Activated CD8-positive, alpha-beta T cell treated with anti-CD3 and anti-CD28 coated beads for 36 hours (primary cell): ENCODE data around the gene MUC4. TPM values are rescaled to one million over a fixed set of nuclear protein-coding genes. Genes with fewer than 3 reads are reported as not detected.

ENCODE experiments used
- ATAC-seq: fragments of 200-7000 bp; cut with Tn5 transposase; one replicate; pipeline ENCODE4 v1.10.0; 2021; ENCODE audit warnings: mild to moderate bottlenecking, moderate library complexity
- CTCF ChIA-PET: fragments of 350-600 bp; sonication (Branson Sonifier 250); formaldehyde crosslinking; loops from one replicate; lab custom pipeline; 2021; ENCODE audit warnings: antibody characterized with exemption; lab: Charles Lee
- POLR2A ChIA-PET: fragments of 350-600 bp; sonication (Branson Sonifier 250); formaldehyde crosslinking; loops from one replicate; lab custom pipeline; 2021; ENCODE audit warnings: antibody characterized with exemption; lab: Charles Lee
- DNase-seq: peaks from one replicate; pipeline ENCODE4 v3.0.0-alpha.2; 2020
- H3K27ac Mint-ChIP-seq: one replicate; pipeline ENCODE4 v1.8.0; 2021; ENCODE audit warnings: mild to moderate bottlenecking, mixed read lengths
- H3K27me3 Mint-ChIP-seq: one replicate; pipeline ENCODE4 v1.8.0; 2021; ENCODE audit warnings: mixed read lengths
- H3K36me3 Mint-ChIP-seq: one replicate; pipeline ENCODE4 v1.8.0; 2021; ENCODE audit warnings: low read depth, mixed read lengths
- H3K4me1 Mint-ChIP-seq: one replicate; pipeline ENCODE4 v1.8.0; 2021; ENCODE audit warnings: low read depth, mixed read lengths
- H3K4me3 Mint-ChIP-seq: one replicate; pipeline ENCODE4 v1.8.0; 2021; ENCODE audit warnings: mild to moderate bottlenecking, moderate library complexity, mixed read lengths
- H3K9me3 Mint-ChIP-seq: one replicate; pipeline ENCODE4 v1.8.0; 2021; ENCODE audit warnings: mixed read lengths
- CTCF ChIP-seq: fragments of 200-600 bp; IDR thresholded peaks from one replicate; pipeline ENCODE4 v1.8.0; 2022; ENCODE audit warnings: antibody characterized with exemption, mild to moderate bottlenecking
- intact Hi-C: fragments of 100-400 bp; cut with micrococcal nuclease; formaldehyde crosslinking; loops from one replicate; pipeline ENCODE4 v1.10.0; 2022
- total RNA-seq, 2 experiments: library from RNA; stranded (reverse); gene quantifications; one replicate each; pipeline ENCODE4 v1.2.3, GENCODE V29; 2021

The MUC4 gene
- total RNA-seq, 2 experiments from 2014 or later = 0.20 to 0.31 TPM

- Mint-ChIP-seq H3K36me3 (no peaks in the 10 kb centered on the region), H3K4me1 (no peaks in the 10 kb centered on the region), H3K27ac (no peak overlapping the region), H3K27me3 (no peaks in the 10 kb centered on the region), H3K9me3 (no peaks in the 10 kb centered on the region), H3K4me3 (no peak overlapping the region)
- ChIA-PET CTCF (no interaction called here), POLR2A (no interaction called here)
- DNase-seq = no peak
- TF ChIP-seq CTCF = no peak
- intact Hi-C loops = no loop called here
- no peak for ATAC-seq
Measured at GRCh38 chr3:195845483-195845882, 33.8 kb upstream of the MUC4 start.

DNA sequence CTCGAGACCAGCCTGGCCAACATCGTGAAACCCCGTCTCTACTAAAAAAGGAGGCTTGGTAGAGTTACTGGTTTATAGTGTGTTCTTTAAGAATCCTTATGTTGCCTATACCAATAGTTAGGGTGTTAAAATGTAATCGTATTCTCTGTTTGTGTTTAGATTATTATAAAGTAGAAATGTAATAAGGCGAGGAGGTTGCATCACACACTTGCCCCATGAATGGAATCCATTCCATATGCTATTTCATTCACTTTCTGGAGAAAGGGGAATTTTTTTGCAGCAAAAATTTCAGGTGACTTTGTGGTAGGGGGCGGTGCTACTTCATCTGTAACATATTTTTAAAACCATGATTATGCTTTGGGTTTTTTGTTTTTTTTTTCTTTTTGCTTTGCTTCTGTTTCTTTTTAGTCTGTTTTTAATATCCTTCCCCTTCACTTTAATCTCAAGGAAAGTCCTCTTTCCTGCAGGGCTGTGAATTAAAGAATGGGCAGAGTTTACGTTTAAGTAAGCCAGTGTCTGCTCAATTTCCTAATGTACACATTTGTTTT is 33.0 kb upstream of the MUC4 start:
- no peak for TF ChIP-seq CTCF
- ChIA-PET CTCF (interaction anchor here (1.0 to 4.0 kb wide), 2 partner anchors 10 to 130 kb away, joined by 3 to 12 read pairs; no protein-coding TSS in a partner anchor), POLR2A (no interaction called here)
- intact Hi-C loops = no loop called here
- no peak overlapping the region for H3K4me3 Mint-ChIP-seq
- H3K4me1 Mint-ChIP-seq = no peaks in the 10 kb centered on the region
- no peaks in the 10 kb centered on the region for H3K9me3 Mint-ChIP-seq
- H3K27ac Mint-ChIP-seq = no peak overlapping the region
- no peak for DNase-seq
- ATAC-seq = no peak
- no peaks in the 10 kb centered on the region for H3K36me3 Mint-ChIP-seq
- H3K27me3 Mint-ChIP-seq = no peaks in the 10 kb centered on the region

- H3K9me3 Mint-ChIP-seq = no peaks in the 10 kb centered on the region
- no peaks in the 10 kb centered on the region for H3K27me3 Mint-ChIP-seq
- H3K4me3 Mint-ChIP-seq = no peak overlapping the region
- no peak for ATAC-seq
- intact Hi-C loops = no loop called here
- TF ChIP-seq CTCF = no peak
- H3K4me1 Mint-ChIP-seq = no peaks in the 10 kb centered on the region
- no peak for DNase-seq
- no peaks in the 10 kb centered on the region for H3K36me3 Mint-ChIP-seq
- POLR2A ChIA-PET = no interaction called here
- H3K27ac Mint-ChIP-seq = no peak overlapping the region
- CTCF ChIA-PET = interaction anchor here (1.5 to 5.3 kb wide), 2 partner anchors 11 to 20 kb away, joined by 5 to 35 read pairs; no protein-coding TSS in a partner anchor
Measured at GRCh38 chr3:195839260-195840010, 27.7 kb upstream of the MUC4 start.

GRCh38 chr3:195838714-195839113 is 27.0 kb upstream of the MUC4 start:
- ChIA-PET POLR2A (no interaction called here), CTCF (interaction anchor here (1.5 to 5.3 kb wide), 2 partner anchors 12 to 21 kb away, joined by 5 to 35 read pairs; no protein-coding TSS in a partner anchor)
- ATAC-seq (no peak), DNase-seq (no peak)
- Mint-ChIP-seq H3K4me1 (no peaks in the 10 kb centered on the region), H3K27me3 (no peaks in the 10 kb centered on the region), H3K4me3 (no peak overlapping the region), H3K27ac (no peak overlapping the region), H3K36me3 (no peaks in the 10 kb centered on the region), H3K9me3 (no peaks in the 10 kb centered on the region)
- intact Hi-C loops = no loop called here
- no peak for TF ChIP-seq CTCF

DNA sequence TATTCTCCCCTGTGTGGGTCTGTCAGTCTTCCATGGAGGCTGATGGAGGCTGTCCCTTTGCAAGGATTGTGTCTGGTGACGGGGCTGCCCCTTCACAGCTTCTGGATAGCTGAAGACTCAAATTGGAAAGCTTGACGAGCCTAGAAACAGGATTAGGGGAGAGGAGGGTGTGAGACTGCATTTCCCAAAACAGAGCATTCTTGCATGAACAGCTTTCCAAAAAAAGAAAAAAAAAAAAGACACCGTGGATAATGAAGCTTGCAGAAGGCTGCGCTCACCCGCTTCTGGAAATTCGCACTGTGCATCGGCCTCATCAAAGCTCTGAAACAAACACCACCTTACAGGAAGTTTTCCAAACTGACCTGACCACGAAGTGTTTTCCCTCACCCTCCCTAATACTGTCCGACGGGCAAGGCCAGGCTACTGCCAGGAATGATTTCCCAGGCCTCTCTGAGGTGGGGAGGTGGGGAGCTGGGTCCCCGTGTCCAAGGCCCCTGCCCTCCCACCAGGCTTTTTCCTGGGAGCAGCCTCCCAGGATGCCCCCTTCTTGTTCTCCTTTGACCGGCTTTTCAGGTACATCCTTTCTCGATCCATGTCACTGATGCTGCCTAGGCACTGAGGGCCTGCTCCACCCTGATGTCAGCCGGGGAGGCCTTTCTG is 24.9 kb upstream of the MUC4 start:
- ChIA-PET POLR2A (no interaction called here), CTCF (interaction anchor here (1.0 to 1.7 kb wide), 3 partner anchors 14 to 58 kb away, joined by 3 to 10 read pairs (median 3); no protein-coding TSS in a partner anchor)
- Mint-ChIP-seq H3K27ac (no peak overlapping the region), H3K36me3 (no peaks in the 10 kb centered on the region), H3K9me3 (no peaks in the 10 kb centered on the region), H3K4me1 (no peaks in the 10 kb centered on the region), H3K27me3 (no peaks in the 10 kb centered on the region), H3K4me3 (no peak overlapping the region)
- no peak for TF ChIP-seq CTCF
- intact Hi-C loops = no loop called here
- DNase-seq (no peak), ATAC-seq (no peak)
